ENCODE data around the gene SLC46A2. TPM values are rescaled to one million over a fixed set of nuclear protein-coding genes. Genes with fewer than 3 reads are reported as not detected.

The SLC46A2 gene
- total RNA-seq, 1 experiment from 2014 or later = not detected

- Histone ChIP-seq H3K36me3 (ENCODE audit: control insufficient read depth in 1 of 2, insufficient read depth in 2 of 2, low read length in 2 of 2) (no peaks in the 10 kb centered on the region), H4K20me1 (ENCODE audit: insufficient read depth) (no peaks in the 10 kb centered on the region), H3K9ac (ENCODE audit: low read length) (no peak overlapping the region), H3K4me2 (ENCODE audit: low read length) (no peak overlapping the region), H3K79me2 (ENCODE audit: insufficient read depth, low read length) (no peaks in the 10 kb centered on the region), H3K9me3 (ENCODE audit: control insufficient read depth in 1 of 2, insufficient read depth in 1 of 2, low read depth in 1 of 2, low read length in 2 of 2) (no peaks in the 10 kb centered on the region), H3K9me2 (ENCODE audit: insufficient read depth) (no peaks in the 10 kb centered on the region), H3K27me3 (ENCODE audit: insufficient read depth, low read length) (0 out of 2 replicates have a peak, but pooled peaks cover 3% of the 10 kb centered on the region), H3K4me1 (ENCODE audit: control insufficient read depth in 1 of 2, insufficient read depth in 2 of 2, low read length in 2 of 2) (0 out of 4 replicates have a peak, but pooled peaks cover 0 to 2% of the 10 kb centered on the region in 2 experiments), H3K4me3 (replicated peaks in 1 of 2; ENCODE audit: low read depth in 1 of 2, low read length in 2 of 2) (no peak overlapping the region), H2AFZ (ENCODE audit: low read depth, low read length, poor library complexity, severe bottlenecking) (no peak overlapping the region), H3K27ac (ENCODE audit: low read depth, low read length) (no peak overlapping the region)
- no TSS peak for BruUV-seq (replicated peaks)
- ChIA-PET RAD21 (ENCODE audit: low non-redundant PET in 1 of 2, low total read pairs in 2 of 2, uncharacterized antibody in 2 of 2, unreplicated experiment in 2 of 2) (no interaction called here), POLR2A (no interaction called here), CTCF (no interaction called here)
- TF ChIP-seq CBX3 (IDR thresholded peaks at IDR 0.05; ENCODE audit: low read depth) (no peak), ELF1 (IDR thresholded peaks at IDR 0.05; ENCODE audit: borderline replicate concordance, low read depth) (no peak), ZNF274 (IDR thresholded peaks at IDR 0.05; ENCODE audit: low read depth, low read length) (no peak), SIN3A (IDR thresholded peaks at IDR 0.05; ENCODE audit: low read depth) (no peak), SRF (IDR thresholded peaks at IDR 0.05; ENCODE audit: low read depth) (no peak)
- TF ChIP-seq, protein P1, sequence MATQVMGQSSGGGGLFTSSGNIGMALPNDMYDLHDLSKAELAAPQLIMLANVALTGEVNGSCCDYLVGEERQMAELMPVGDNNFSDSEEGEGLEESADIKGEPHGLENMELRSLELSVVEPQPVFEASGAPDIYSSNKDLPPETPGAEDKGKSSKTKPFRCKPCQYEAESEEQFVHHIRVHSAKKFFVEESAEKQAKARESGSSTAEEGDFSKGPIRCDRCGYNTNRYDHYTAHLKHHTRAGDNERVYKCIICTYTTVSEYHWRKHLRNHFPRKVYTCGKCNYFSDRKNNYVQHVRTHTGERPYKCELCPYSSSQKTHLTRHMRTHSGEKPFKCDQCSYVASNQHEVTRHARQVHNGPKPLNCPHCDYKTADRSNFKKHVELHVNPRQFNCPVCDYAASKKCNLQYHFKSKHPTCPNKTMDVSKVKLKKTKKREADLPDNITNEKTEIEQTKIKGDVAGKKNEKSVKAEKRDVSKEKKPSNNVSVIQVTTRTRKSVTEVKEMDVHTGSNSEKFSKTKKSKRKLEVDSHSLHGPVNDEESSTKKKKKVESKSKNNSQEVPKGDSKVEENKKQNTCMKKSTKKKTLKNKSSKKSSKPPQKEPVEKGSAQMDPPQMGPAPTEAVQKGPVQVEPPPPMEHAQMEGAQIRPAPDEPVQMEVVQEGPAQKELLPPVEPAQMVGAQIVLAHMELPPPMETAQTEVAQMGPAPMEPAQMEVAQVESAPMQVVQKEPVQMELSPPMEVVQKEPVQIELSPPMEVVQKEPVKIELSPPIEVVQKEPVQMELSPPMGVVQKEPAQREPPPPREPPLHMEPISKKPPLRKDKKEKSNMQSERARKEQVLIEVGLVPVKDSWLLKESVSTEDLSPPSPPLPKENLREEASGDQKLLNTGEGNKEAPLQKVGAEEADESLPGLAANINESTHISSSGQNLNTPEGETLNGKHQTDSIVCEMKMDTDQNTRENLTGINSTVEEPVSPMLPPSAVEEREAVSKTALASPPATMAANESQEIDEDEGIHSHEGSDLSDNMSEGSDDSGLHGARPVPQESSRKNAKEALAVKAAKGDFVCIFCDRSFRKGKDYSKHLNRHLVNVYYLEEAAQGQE (IDR thresholded peaks at IDR 0.05; ENCODE audit: low read depth) = no peak
- TF ChIP-seq, protein P2, sequence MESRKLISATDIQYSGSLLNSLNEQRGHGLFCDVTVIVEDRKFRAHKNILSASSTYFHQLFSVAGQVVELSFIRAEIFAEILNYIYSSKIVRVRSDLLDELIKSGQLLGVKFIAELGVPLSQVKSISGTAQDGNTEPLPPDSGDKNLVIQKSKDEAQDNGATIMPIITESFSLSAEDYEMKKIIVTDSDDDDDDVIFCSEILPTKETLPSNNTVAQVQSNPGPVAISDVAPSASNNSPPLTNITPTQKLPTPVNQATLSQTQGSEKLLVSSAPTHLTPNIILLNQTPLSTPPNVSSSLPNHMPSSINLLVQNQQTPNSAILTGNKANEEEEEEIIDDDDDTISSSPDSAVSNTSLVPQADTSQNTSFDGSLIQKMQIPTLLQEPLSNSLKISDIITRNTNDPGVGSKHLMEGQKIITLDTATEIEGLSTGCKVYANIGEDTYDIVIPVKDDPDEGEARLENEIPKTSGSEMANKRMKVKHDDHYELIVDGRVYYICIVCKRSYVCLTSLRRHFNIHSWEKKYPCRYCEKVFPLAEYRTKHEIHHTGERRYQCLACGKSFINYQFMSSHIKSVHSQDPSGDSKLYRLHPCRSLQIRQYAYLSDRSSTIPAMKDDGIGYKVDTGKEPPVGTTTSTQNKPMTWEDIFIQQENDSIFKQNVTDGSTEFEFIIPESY (IDR thresholded peaks at IDR 0.05; ENCODE audit: extremely low read depth, insufficient replicate concordance, low read length) = no peak
- intact Hi-C loops (cut with micrococcal nuclease) = no loop called here
- ATAC-seq (no peak), DNase-seq (ENCODE audit: low read depth, low spot score) (no peak)
Measured at GRCh38 chr9:112900488-112900887, 9.8 kb upstream of the SLC46A2 start.

Data from HCT116 (cell line).